Left lung (tissue), 10 donors: Measurements from ENCODE around the gene FLRT1. TPM values are rescaled to one million over a fixed set of nuclear protein-coding genes. Genes with fewer than 3 reads are reported as not detected.

Experiments used
- ATAC-seq: fragments of 200-7000 bp; cut with Tn5 transposase; one replicate; pipeline ENCODE4 v1.9.1; 2020; ENCODE audit warnings: moderate library complexity
- DNase-seq, 4 donors: peaks; one replicate each; pipeline ENCODE4 v3.0.0-alpha.2; 2013 to 2020
- H3K27ac ChIP-seq, 2 donors: fragments of 200-600 bp; sonication (generic) in 1 of 2; one replicate each; pipeline versions ENCODE4 v1.5.0 to v1.8.0; 2020 to 2021
- H3K27me3 ChIP-seq, 2 donors: fragments of 200-600 bp; sonication (generic) in 1 of 2; one replicate each; pipeline versions ENCODE4 v1.5.0 to v1.8.0; 2020 to 2021
- H3K36me3 ChIP-seq, 2 donors: fragments of 200-600 bp; sonication (generic) in 1 of 2; one replicate each; pipeline versions ENCODE4 v1.5.0 to v1.8.0; 2020 to 2021
- H3K4me1 ChIP-seq, 2 donors: fragments of 200-600 bp; one replicate each; pipeline ENCODE4 v1.8.0; 2021
- H3K4me3 ChIP-seq, 2 donors: fragments of 200-600 bp; sonication (generic) in 1 of 2; one replicate each; pipeline versions ENCODE4 v1.5.0 to v1.8.0; 2020 to 2021; ENCODE audit warnings: mild to moderate bottlenecking in 1 of 2
- H3K9me3 ChIP-seq, 2 donors: fragments of 200-600 bp; sonication (generic) in 1 of 2; one replicate each; pipeline versions ENCODE4 v1.5.0 to v1.8.0; 2020 to 2021
- intact Hi-C, 2 donors: fragments of 100-400 bp; cut with DNase I; formaldehyde crosslinking; loops; one replicate each; pipeline versions ENCODE4 v1.11.2 to v1.14.2; 2022
- polyA plus RNA-seq, 6 donors: library from polyadenylated mRNA; unstranded; fragments of 120-200 nt; gene quantifications; one replicate each; pipeline ENCODE4 v1.2.1, GENCODE V29; 2013; ENCODE audit not compliant: insufficient read length in 6 of 6
- total RNA-seq, 2 donors: library from RNA; stranded (reverse); fragmentation: NEBNext Ultra II Directional; extraction: Animal tissue kit (Norgen Biotek cat#: 25700); gene quantifications; one replicate each; pipeline ENCODE4 v1.2.1, GENCODE V29; 2021
- TF ChIP-seq, protein P1 (sequence below), 2 donors: fragments of 200-600 bp; sonication (generic) in 1 of 2; IDR thresholded peaks; one replicate each; pipeline versions ENCODE4 v1.5.0 to v1.8.0; 2021; ENCODE audit warnings: antibody characterized with exemption in 2 of 2
- donor health status: DM: no; HTN: yes; CAD: no.
- donor health status: DM: no; HTN: no; CAD: no.

Gene FLRT1
- total and polyA plus RNA-seq, 8 donors, result 0.15 to 5.5 (median 3.8) TPM

DNA sequence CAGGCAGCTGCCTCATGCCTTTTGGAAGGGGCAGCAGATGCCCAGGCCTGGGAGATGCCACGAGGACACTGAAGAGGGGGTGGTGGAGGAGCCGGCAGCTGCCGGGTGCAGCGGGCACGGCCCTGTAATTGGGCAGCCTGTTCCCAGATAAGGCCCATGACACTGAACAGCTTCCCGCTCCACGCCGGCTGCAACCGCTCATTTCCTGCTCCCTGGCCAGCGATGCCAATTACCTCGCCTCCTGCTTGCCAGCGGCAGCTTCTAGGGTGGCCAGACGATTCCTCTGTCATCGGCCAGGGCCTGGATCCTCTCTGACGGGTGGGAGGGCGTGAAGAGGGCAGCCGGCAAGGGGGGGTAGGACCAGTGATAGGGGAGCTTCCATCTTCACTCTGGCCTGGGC lies 22.8 kb downstream of the FLRT1 start:
- ATAC-seq, result no peak
- no peak overlapping the region for H3K27ac ChIP-seq
- H3K4me3 ChIP-seq, result no peak overlapping the region
- H3K36me3 ChIP-seq, result no peaks in the 10 kb centered on the region
- H3K27me3 ChIP-seq, result peaks cover 0 to 46% of the 10 kb centered on the region in 2 donors
- H3K4me1 ChIP-seq, result peaks cover 0 to 12% of the 10 kb centered on the region in 2 donors
- DNase-seq, result no peak
- H3K9me3 ChIP-seq, result no peaks in the 10 kb centered on the region
- TF ChIP-seq, protein P1, sequence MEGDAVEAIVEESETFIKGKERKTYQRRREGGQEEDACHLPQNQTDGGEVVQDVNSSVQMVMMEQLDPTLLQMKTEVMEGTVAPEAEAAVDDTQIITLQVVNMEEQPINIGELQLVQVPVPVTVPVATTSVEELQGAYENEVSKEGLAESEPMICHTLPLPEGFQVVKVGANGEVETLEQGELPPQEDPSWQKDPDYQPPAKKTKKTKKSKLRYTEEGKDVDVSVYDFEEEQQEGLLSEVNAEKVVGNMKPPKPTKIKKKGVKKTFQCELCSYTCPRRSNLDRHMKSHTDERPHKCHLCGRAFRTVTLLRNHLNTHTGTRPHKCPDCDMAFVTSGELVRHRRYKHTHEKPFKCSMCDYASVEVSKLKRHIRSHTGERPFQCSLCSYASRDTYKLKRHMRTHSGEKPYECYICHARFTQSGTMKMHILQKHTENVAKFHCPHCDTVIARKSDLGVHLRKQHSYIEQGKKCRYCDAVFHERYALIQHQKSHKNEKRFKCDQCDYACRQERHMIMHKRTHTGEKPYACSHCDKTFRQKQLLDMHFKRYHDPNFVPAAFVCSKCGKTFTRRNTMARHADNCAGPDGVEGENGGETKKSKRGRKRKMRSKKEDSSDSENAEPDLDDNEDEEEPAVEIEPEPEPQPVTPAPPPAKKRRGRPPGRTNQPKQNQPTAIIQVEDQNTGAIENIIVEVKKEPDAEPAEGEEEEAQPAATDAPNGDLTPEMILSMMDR (IDR thresholded peaks at IDR 0.05), result no peak
- intact Hi-C loops, result no loop called here

DNA sequence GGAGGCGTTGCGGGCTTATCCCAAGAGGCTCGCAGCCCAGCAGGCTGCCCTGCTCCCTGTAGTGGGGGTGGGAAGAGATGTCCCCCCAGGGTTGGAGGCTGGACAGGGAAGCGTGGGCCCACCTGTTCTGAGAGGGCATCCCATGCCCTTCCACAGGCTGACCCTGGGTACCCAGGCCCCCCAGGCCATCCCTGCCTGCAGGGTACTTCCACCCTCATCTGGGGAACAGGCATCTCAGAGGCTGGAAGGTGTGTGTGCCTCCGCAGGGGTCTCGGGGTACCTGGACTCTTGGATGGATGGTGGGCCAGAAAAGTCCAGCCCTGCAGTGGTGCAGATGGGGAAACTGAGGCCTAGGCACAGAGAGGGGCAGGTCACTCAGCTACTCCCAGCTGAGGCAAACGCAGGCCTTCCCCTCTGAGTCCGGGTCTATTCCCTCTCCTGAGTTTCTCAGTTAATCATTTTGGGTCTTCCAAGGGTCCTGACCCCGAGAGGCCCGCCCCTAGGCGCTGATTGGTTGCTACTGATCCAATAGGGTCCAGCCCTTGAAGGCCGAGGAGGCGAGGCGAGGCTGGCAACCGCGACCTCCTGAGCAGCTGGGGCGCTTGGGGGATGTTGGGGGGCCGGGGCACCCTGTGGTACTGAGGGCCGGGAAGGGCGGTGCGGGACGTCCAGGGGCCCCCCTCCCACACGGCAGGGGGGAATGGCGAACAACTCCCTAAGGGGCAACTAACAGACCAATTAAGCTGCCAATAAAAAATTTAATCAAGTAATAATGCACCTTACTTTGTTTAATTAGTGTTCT lies 23.8 kb downstream of the FLRT1 start:
- no peak for DNase-seq
- no peak for ATAC-seq
- TF ChIP-seq, protein P1 (IDR thresholded peaks at IDR 0.05), result no peak
- Histone ChIP-seq H3K27me3 (peaks cover 0 to 46% of the 10 kb centered on the region in 2 donors), H3K4me1 (peaks cover 0 to 12% of the 10 kb centered on the region in 2 donors), H3K9me3 (no peaks in the 10 kb centered on the region), H3K27ac (no peak overlapping the region), H3K36me3 (no peaks in the 10 kb centered on the region), H3K4me3 (no peak overlapping the region)
- intact Hi-C loops, result no loop called here

DNA sequence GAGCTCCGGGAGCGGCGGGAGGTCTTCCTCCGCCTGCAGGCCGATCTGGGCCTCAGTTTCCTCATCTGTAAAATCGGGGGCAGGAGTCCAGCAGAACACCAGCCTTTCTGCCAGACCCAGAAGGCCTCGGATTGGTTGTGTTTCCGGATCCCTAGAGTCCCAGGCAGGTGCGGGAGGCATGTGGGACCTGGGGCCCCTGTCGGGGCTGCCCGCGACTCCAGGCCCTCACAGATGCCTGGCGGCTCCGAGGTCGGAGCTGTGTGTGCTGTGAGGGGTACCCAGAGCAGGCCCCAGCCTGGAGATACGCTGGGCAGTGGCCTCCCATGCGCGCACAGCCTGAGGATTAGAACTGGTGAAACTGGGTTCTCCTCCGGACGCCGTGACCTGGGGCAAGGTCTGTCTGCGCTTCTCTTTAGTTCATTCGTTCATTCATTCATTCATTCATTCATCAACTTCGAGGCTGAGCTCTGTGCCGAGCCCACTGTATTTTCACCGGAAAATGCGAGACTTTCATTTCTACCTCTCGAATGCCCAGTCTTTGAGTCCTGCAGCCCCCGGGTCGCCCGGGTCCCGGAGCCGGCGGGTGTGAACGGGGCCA lies 24.6 kb downstream of the FLRT1 start:
- Histone ChIP-seq H3K36me3 (no peaks in the 10 kb centered on the region), H3K27me3 (peaks cover 0 to 46% of the 10 kb centered on the region in 2 donors), H3K4me3 (peak overlapping the region; percentile 10 to 35), H3K4me1 (peaks cover 0 to 12% of the 10 kb centered on the region in 2 donors), H3K9me3 (no peaks in the 10 kb centered on the region), H3K27ac (no peak overlapping the region)
- DNase-seq, result no peak
- ATAC-seq, result no peak
- TF ChIP-seq, protein P1 (IDR thresholded peaks at IDR 0.05), result no peak
- intact Hi-C loops, result no loop called here

DNA sequence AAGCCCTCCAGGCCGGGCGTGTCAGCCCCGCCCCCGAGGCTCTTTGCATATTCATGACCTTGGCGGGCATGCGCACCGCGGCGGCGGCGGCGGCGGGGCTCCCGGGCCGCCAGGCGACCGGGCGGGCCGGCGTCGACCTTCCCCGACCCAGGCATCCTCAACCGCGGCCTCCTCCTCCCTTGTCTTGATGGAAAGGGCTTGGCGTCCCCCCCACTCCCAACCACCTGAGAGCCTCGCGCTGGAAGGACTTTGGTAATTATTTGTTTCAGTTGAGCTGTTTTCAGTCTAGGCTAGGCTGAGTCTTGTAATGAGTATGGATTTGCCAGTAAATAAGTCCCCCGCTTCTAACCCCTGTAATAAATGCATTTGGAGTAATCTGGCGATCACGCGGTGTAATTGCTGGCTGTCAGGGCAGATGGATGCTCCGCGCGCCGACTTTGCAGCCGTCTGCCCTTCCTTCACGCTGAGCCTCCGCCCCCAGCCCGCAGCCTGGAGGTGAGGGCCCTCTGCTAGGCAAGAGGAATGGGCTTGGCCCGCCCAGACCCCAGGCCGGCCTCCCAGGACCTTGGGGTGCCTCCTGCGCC lies 25.2 kb downstream of the FLRT1 start:
- Histone ChIP-seq H3K9me3 (no peaks in the 10 kb centered on the region), H3K27me3 (peaks cover 0 to 46% of the 10 kb centered on the region in 2 donors), H3K36me3 (no peaks in the 10 kb centered on the region), H3K4me3 (peak overlapping the region; percentile 10 to 35), H3K27ac (no peak overlapping the region), H3K4me1 (peaks cover 0 to 12% of the 10 kb centered on the region in 2 donors)
- intact Hi-C loops, result no loop called here
- DNase-seq (peak in 3 of 4 donors; percentile 39 to 87 (median 45)), ATAC-seq (peak; percentile 81)
- TF ChIP-seq, protein P1 (IDR thresholded peaks at IDR 0.05), result no peak
